ENCODE results near the gene SRRM5.
"Not testable (repeated sequence)": the region's sequence is repeated elsewhere in the genome, so short reads cannot be mapped to it uniquely, and the experiment has no call there.

GRCh38 chr19:43587029-43587428 is 24.9 kb upstream of the SRRM5 start:
- not testable (repeated sequence) for TF ChIP-seq POLR2A, CTCF (IDR thresholded peaks at IDR 0.05)

Data from esophagus squamous epithelium (tissue), 4 donors.